Gastrocnemius medialis (tissue), 4 donors: ENCODE measurements around the gene GJD2.

Experiments
- POLR2A ChIP-seq, 2 donors: fragments of 450-650 bp; IDR thresholded peaks; one replicate each; pipeline ENCODE4 v1.6.1; 2017; ENCODE audit warnings: antibody characterized with exemption in 2 of 2, mild to moderate bottlenecking in 2 of 2, moderate library complexity in 2 of 2
- TF ChIP-seq, protein P1 (sequence below), 5 experiments: fragments of 450-650 bp in 3 of 5; fragments of 200-600 bp in 2 of 5; sonication (generic) in 2 of 5; IDR thresholded peaks in 4 of 5; conservative IDR thresholded peaks in 1 of 5; 1 replicate in 4 of 5; 2 replicates in 1 of 5; pipeline ENCODE4 v1.5.1; 2016 to 2019; ENCODE audit warnings: antibody characterized with exemption in 5 of 5, mild to moderate bottlenecking in 3 of 5, moderate library complexity in 3 of 5

- TF ChIP-seq, protein P1, sequence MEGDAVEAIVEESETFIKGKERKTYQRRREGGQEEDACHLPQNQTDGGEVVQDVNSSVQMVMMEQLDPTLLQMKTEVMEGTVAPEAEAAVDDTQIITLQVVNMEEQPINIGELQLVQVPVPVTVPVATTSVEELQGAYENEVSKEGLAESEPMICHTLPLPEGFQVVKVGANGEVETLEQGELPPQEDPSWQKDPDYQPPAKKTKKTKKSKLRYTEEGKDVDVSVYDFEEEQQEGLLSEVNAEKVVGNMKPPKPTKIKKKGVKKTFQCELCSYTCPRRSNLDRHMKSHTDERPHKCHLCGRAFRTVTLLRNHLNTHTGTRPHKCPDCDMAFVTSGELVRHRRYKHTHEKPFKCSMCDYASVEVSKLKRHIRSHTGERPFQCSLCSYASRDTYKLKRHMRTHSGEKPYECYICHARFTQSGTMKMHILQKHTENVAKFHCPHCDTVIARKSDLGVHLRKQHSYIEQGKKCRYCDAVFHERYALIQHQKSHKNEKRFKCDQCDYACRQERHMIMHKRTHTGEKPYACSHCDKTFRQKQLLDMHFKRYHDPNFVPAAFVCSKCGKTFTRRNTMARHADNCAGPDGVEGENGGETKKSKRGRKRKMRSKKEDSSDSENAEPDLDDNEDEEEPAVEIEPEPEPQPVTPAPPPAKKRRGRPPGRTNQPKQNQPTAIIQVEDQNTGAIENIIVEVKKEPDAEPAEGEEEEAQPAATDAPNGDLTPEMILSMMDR (IDR thresholded peaks at IDR 0.05 in 4 of 5, conservative IDR thresholded peaks at IDR 0.05 in 1 of 5) = no peak
- no peak for TF ChIP-seq POLR2A (IDR thresholded peaks at IDR 0.05)
These were observed 35.1 kb downstream of the GJD2 start for GRCh38 chr15:34719695-34720094.
